A549 (cell line): Measurements from ENCODE around the gene TEX29. TPM values are rescaled to one million over a fixed set of nuclear protein-coding genes. Genes with fewer than 3 reads are reported as not detected.

Experiments
- ATAC-seq, 2 experiments: fragments of 200-7000 bp in 1 of 2; fragments of >200 bp in 1 of 2; cut with Nextera tagmentation in 1 of 2; cut with Tn5 transposase in 1 of 2; 3 replicates each; pipeline versions ENCODE4 v1.8.0 to v1.9.1; 2018 to 2020; ENCODE audit warnings: mild to moderate bottlenecking in 1 of 2, moderate library complexity in 1 of 2
- CTCF ChIA-PET: fragments of 300-600 bp; sonication (Branson Sonifier 250); formaldehyde crosslinking; extraction: SDS; loops from one replicate; lab custom pipeline; 2021; ENCODE audit warnings: antibody characterized with exemption, inconsistent platforms; lab: Yijun Ruan, JAX
- POLR2A ChIA-PET: fragments of 350-600 bp; formaldehyde crosslinking; extraction: SDS; loops from one replicate; lab custom pipeline; 2021; ENCODE audit warnings: antibody characterized with exemption, inconsistent platforms; lab: Yijun Ruan, JAX
- DNase-seq, 2 experiments: peaks; one replicate each; pipeline versions ENCODE4 v3.0.0 to v3.0.0-alpha.2; 2011 to 2016; ENCODE audit warnings: low read depth in 1 of 2, low spot score in 1 of 2
- FAIRE-seq: peaks from 2 replicates; lab custom pipeline; 2011; peaks lifted over from hg19 to GRCh38; lab: Jason Lieb, UNC
- H3K27ac ChIP-seq, 2 experiments: fragments of >200 bp; sonication (Bioruptor Twin); formaldehyde crosslinking; 3 replicates each; pipeline ENCODE4 v1.5.1; 2016 to 2017
- H3K4me1 ChIP-seq: fragments of >200 bp; sonication (Bioruptor Twin); formaldehyde crosslinking; 3 replicates; pipeline ENCODE4 v1.6.1; 2016
- H3K4me2 ChIP-seq: fragments of >200 bp; sonication (Bioruptor Twin); formaldehyde crosslinking; 3 replicates; pipeline ENCODE4 v1.6.1; 2016
- H3K4me3 ChIP-seq: fragments of >200 bp; sonication (Bioruptor Twin); formaldehyde crosslinking; 3 replicates; pipeline ENCODE4 v1.5.1; 2016
- H3K9me3 ChIP-seq: fragments of >200 bp; sonication (Bioruptor Twin); formaldehyde crosslinking; 3 replicates; pipeline ENCODE4 v1.6.1; 2016
- BHLHE40 ChIP-seq: IDR thresholded peaks from 2 replicates; pipeline ENCODE4 v1.6.1; 2012; ENCODE audit warnings: low read depth, low read length, inconsistent platforms
- CBX8 ChIP-seq: fragments of 200-600 bp; sonication (generic); IDR thresholded peaks from 2 replicates; pipeline ENCODE4 v1.6.1; 2016
- CEBPB ChIP-seq, 2 experiments: fragments of >200 bp in 1 of 2; sonication (Bioruptor Twin) in 1 of 2; formaldehyde crosslinking in 1 of 2; IDR thresholded peaks; 2 replicates each; pipeline ENCODE4 v1.6.1; 2012 to 2016
- EHF ChIP-seq: fragments of 250-450 bp; sonication (Bioruptor Pico); IDR thresholded peaks from 2 replicates; pipeline ENCODE4 v1.5.0; 2020; ENCODE audit warnings: mild to moderate bottlenecking
- EP300 ChIP-seq, 2 experiments: fragments of >200 bp; sonication (Bioruptor Twin); formaldehyde crosslinking; IDR thresholded peaks; 2 replicates in 1 of 2; 3 replicates in 1 of 2; pipeline ENCODE4 v1.6.1; 2016 to 2017
- HEYL ChIP-seq: fragments of 250-450 bp; sonication (Bioruptor Pico); IDR thresholded peaks from 2 replicates; pipeline ENCODE4 v1.8.0; 2021; ENCODE audit warnings: mild to moderate bottlenecking, moderate library complexity
- HOXB5 ChIP-seq: fragments of 250-450 bp; sonication (Bioruptor Pico); IDR thresholded peaks from 2 replicates; pipeline ENCODE4 v1.5.0; 2020; ENCODE audit warnings: mild to moderate bottlenecking, moderate library complexity
- JUNB ChIP-seq: fragments of >200 bp; sonication (Bioruptor Twin); formaldehyde crosslinking; IDR thresholded peaks from 2 replicates; pipeline ENCODE4 v1.6.1; 2016
- KDM5A ChIP-seq: fragments of 200-600 bp; sonication (generic); IDR thresholded peaks from 2 replicates; pipeline ENCODE4 v1.6.1; 2016; ENCODE audit warnings: antibody characterized with exemption, mild to moderate bottlenecking
- MAFK ChIP-seq: fragments of 450-650 bp; IDR thresholded peaks from 2 replicates; pipeline ENCODE4 v1.6.1; 2014; ENCODE audit not compliant: partially characterized antibody
- MAZ ChIP-seq: fragments of 150-350 bp; IDR thresholded peaks from 2 replicates; pipeline ENCODE4 v1.6.1; 2014; ENCODE audit warnings: antibody characterized with exemption, low read depth, low read length, borderline replicate concordance
- NFE2L2 ChIP-seq: fragments of 150-350 bp; conservative IDR thresholded peaks from 2 replicates; pipeline ENCODE4 v1.6.1; 2014; ENCODE audit warnings: low read length
- PBX3 ChIP-seq: IDR thresholded peaks from 2 replicates; pipeline ENCODE4 v1.6.1; 2012
- RNF2 ChIP-seq: fragments of 200-600 bp; sonication (generic); IDR thresholded peaks from 2 replicates; pipeline ENCODE4 v1.6.1; 2016; ENCODE audit warnings: low read depth, mild to moderate bottlenecking, antibody characterized with exemption, moderate library complexity, borderline replicate concordance
- TP53 ChIP-seq: fragments of 250-450 bp; sonication (Bioruptor Pico); IDR thresholded peaks from 2 replicates; pipeline ENCODE4 v1.5.0; 2021; ENCODE audit warnings: mild to moderate bottlenecking, moderate library complexity
- ZFP36 ChIP-seq: fragments of 450-650 bp; IDR thresholded peaks from 2 replicates; pipeline ENCODE4 v1.6.1; 2014; ENCODE audit warnings: borderline replicate concordance; ENCODE audit not compliant: partially characterized antibody
- WGBS: methylation state at CpG from one replicate; pipeline ENCODE4 v1.1.6; 2017; ENCODE audit errors: missing lambda C conversion rate; 5-methylcytosine and 5-hydroxymethylcytosine counted together
- polyA plus RNA-seq, 4 experiments: library from polyadenylated mRNA; depleted of rRNA in 3 of 4; stranded (reverse); fragments of >200 nt; fragmentation: RNase III in 1 of 4; extraction: RNeasy Plus Mini Kit Qiagen cat#74134 plus additional on column Dnase treatment in 1 of 4; gene quantifications; 2 replicates in 3 of 4; 3 replicates in 1 of 4; pipeline ENCODE4 v1.2.3, GENCODE V29; 2011 to 2017
- TF ChIP-seq, protein P1 (sequence below): fragments of 450-650 bp; IDR thresholded peaks from 2 replicates; pipeline ENCODE4 v1.6.1; 2014; ENCODE audit warnings: antibody characterized with exemption
- TF ChIP-seq, protein P2 (sequence below): fragments of 150-350 bp; IDR thresholded peaks from 2 replicates; pipeline ENCODE4 v1.6.1; 2014; ENCODE audit warnings: low read depth, mild to moderate bottlenecking, low read length

TEX29 gene
- polyA plus RNA-seq, 2 of the 4 experiments (the other 2 are of a cell fraction), result 0.13 to 0.35 TPM

DNA sequence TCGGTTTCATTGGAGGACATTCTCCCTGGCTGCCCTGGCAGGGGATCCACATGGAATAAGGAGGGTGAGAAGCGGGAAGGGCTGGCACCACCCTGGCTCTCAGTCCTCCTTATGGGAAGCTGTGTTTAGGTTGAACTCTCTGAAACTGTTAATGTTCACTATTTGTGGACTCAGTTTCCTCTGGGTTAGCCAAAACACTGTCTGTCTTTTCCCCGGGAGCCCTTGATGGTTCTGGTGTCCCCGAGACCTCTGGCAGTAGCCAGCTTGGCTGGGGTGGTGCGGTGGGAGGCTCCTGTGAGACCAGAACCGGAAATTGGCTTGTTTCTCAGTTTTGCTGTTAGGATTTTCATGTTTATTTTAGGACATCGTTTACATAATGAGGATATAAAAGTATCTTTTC, 48.3 kb upstream of the TEX29 start:
- no peak overlapping the region for H3K4me2 ChIP-seq
- H3K9me3 ChIP-seq, result no peaks in the 10 kb centered on the region
- 89% methylated on average over 7 of the region's 7 CpGs for WGBS
- CTCF ChIA-PET, result no interaction called here
- TF ChIP-seq NFE2L2 (no peak), BHLHE40 (no peak), HOXB5 (CRISPR knock-in tag) (no peak), RNF2 (no peak), MAFK (no peak), TP53 (no peak)
- TF ChIP-seq, protein P1, sequence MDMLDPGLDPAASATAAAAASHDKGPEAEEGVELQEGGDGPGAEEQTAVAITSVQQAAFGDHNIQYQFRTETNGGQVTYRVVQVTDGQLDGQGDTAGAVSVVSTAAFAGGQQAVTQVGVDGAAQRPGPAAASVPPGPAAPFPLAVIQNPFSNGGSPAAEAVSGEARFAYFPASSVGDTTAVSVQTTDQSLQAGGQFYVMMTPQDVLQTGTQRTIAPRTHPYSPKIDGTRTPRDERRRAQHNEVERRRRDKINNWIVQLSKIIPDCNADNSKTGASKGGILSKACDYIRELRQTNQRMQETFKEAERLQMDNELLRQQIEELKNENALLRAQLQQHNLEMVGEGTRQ, result no peak
- ATAC-seq (no peak), DNase-seq (no peak), FAIRE-seq (no peak)
- no peak overlapping the region for H3K4me3 ChIP-seq
- no peaks in the 10 kb centered on the region for H3K4me1 ChIP-seq
- POLR2A ChIA-PET, result no interaction called here
- no peak overlapping the region for H3K27ac ChIP-seq

GRCh38 chr13:111275382-111275781, 45.1 kb upstream of the TEX29 start:
- DNase-seq (no peak), FAIRE-seq (no peak), ATAC-seq (no peak)
- Histone ChIP-seq H3K4me2 (no peak overlapping the region), H3K4me3 (no peak overlapping the region), H3K4me1 (no peaks in the 10 kb centered on the region), H3K27ac (no peak overlapping the region), H3K9me3 (no peaks in the 10 kb centered on the region)
- TF ChIP-seq, protein P2, sequence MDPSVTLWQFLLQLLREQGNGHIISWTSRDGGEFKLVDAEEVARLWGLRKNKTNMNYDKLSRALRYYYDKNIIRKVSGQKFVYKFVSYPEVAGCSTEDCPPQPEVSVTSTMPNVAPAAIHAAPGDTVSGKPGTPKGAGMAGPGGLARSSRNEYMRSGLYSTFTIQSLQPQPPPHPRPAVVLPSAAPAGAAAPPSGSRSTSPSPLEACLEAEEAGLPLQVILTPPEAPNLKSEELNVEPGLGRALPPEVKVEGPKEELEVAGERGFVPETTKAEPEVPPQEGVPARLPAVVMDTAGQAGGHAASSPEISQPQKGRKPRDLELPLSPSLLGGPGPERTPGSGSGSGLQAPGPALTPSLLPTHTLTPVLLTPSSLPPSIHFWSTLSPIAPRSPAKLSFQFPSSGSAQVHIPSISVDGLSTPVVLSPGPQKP, result no peak
- no peak for TF ChIP-seq ZFP36
- TF ChIP-seq KDM5A, result no peak
- TF ChIP-seq HEYL (CRISPR knock-in tag), result no peak
- no peak for TF ChIP-seq NFE2L2
- TF ChIP-seq PBX3, result no peak
- TF ChIP-seq JUNB, result no peak
- no peak for TF ChIP-seq CBX8
- POLR2A ChIA-PET, result no interaction called here
- CTCF ChIA-PET, result no interaction called here
- WGBS, result 98% methylated on average over 10 of the region's 10 CpGs

- POLR2A ChIA-PET, result no interaction called here
- Histone ChIP-seq H3K4me3 (no peak overlapping the region), H3K27ac (no peak overlapping the region)
- DNase-seq, result no peak
- WGBS, result 87% methylated on average over 5 of the region's 5 CpGs
- TF ChIP-seq JUNB (no peak), MAZ (no peak), EHF (no peak), EP300 (IDR thresholded peaks at IDR 0.05) (no peak), PBX3 (no peak), CEBPB (IDR thresholded peaks at IDR 0.05) (no peak)
- TF ChIP-seq, protein P1, result no peak
- TF ChIP-seq, all 56 proteins: peak for 0
- FAIRE-seq (no peak), ATAC-seq (no peak)
- Histone ChIP-seq H3K4me2 (no peak overlapping the region), H3K4me1 (no peaks in the 10 kb centered on the region), H3K9me3 (no peaks in the 10 kb centered on the region)
- CTCF ChIA-PET, result interaction anchor here (1.5 kb wide), 1 partner anchor 9 kb away, joined by 4 read pairs; no protein-coding TSS in a partner anchor
These were observed 44.3 kb upstream of the TEX29 start for GRCh38 chr13:111275995-111276618.
